ENCODE results near the gene NDFIP2.

The NDFIP2 gene

DNA sequence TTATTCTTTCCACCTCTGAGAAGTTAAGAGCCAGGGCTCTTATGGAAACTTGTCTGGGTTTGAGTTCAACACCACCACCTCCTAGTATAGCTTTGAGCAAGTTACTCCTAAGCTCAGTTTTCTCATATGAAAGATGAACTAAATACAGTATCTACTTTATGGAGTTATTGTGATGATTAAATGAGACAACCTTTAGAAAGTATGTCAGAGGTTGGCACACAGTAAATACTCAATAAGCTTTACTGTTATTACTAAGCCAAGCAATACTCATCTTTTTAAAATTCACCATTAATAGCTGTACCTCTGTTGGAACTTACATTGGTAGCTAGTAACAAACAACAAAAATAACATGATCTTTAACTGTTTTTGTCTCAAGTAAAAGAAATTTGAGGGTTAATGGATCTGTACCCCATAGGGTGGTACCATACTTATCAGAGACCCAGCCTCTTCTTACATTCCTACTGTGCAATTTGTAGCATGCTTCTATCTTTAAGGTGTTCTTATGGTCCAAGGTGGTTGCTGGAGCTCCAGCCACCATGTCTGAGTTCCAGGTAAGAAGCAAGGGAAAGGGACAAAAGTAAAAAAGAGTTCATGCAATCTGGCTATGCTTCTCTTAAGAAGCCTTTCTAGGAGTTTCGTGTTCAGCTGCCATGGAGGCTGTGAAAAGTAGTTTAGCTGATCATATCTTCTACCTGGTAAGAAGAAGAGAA, 24.1 kb upstream of the NDFIP2 start:
- Histone ChIP-seq H3K9me2 (replicated peaks; ENCODE audit: insufficient read depth, low read length) (no peaks in the 10 kb centered on the region), H2AFZ (ENCODE audit: low read depth, low read length, severe bottlenecking) (no peak overlapping the region), H3K4me2 (ENCODE audit: low read depth, low read length, poor library complexity, severe bottlenecking) (no peak overlapping the region), H3K36me3 (ENCODE audit: low read length) (no peaks in the 10 kb centered on the region), H3F3A (ENCODE audit: insufficient read depth) (no peaks in the 10 kb centered on the region), H3K27me3 (ENCODE audit: low read length) (no peaks in the 10 kb centered on the region), H3K9ac (ENCODE audit: low read length) (no peak overlapping the region), H3K4me3 (ENCODE audit: insufficient read depth, low read length, poor library complexity, severe bottlenecking) (no peak overlapping the region), H4K20me1 (ENCODE audit: low read depth, low read length) (no peaks in the 10 kb centered on the region), H3K9me3 (ENCODE audit: insufficient read depth, low read length) (no peaks in the 10 kb centered on the region), H3K27ac (ENCODE audit: low read depth, low read length) (no peak overlapping the region), H3K79me2 (ENCODE audit: insufficient read depth, low read length) (no peaks in the 10 kb centered on the region)
- no peak for TF ChIP-seq EZH2phosphoT487 (conservative IDR thresholded peaks at IDR 0.05; ENCODE audit: low read length)
- TF ChIP-seq, protein P1, sequence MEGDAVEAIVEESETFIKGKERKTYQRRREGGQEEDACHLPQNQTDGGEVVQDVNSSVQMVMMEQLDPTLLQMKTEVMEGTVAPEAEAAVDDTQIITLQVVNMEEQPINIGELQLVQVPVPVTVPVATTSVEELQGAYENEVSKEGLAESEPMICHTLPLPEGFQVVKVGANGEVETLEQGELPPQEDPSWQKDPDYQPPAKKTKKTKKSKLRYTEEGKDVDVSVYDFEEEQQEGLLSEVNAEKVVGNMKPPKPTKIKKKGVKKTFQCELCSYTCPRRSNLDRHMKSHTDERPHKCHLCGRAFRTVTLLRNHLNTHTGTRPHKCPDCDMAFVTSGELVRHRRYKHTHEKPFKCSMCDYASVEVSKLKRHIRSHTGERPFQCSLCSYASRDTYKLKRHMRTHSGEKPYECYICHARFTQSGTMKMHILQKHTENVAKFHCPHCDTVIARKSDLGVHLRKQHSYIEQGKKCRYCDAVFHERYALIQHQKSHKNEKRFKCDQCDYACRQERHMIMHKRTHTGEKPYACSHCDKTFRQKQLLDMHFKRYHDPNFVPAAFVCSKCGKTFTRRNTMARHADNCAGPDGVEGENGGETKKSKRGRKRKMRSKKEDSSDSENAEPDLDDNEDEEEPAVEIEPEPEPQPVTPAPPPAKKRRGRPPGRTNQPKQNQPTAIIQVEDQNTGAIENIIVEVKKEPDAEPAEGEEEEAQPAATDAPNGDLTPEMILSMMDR (IDR thresholded peaks at IDR 0.05; ENCODE audit: insufficient read depth, low read length, poor library complexity, severe bottlenecking) = no peak

DNA sequence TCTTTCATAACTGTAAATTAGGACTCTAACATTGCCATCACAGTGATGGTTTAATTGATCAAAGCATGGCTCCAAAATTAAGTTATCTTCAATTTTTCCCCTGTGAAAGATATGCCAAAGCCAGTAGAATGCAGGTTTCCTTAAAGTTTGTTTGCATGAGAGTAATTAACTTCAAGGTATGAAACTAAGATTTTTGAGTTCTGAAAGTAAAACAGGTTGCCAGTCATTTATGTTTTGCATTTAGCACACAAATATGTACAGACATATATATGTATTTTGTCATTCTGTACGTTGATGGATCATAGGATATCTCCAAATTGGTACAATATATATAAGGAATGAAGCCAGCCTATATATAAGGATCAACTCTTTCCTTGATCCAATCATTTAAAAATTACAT, 23.6 kb upstream of the NDFIP2 start:
- H3F3A ChIP-seq (ENCODE audit: insufficient read depth) = no peaks in the 10 kb centered on the region
- H3K9me2 ChIP-seq (replicated peaks; ENCODE audit: insufficient read depth, low read length) = no peaks in the 10 kb centered on the region
- no peaks in the 10 kb centered on the region for H3K79me2 ChIP-seq (ENCODE audit: insufficient read depth, low read length)
- no peaks in the 10 kb centered on the region for H4K20me1 ChIP-seq (ENCODE audit: low read depth, low read length)
- no peak overlapping the region for H2AFZ ChIP-seq (ENCODE audit: low read depth, low read length, severe bottlenecking)
- no peak overlapping the region for H3K27ac ChIP-seq (ENCODE audit: low read depth, low read length)
- TF ChIP-seq, protein P1 (IDR thresholded peaks at IDR 0.05; ENCODE audit: insufficient read depth, low read length, poor library complexity, severe bottlenecking) = no peak
- TF ChIP-seq EZH2phosphoT487 (conservative IDR thresholded peaks at IDR 0.05; ENCODE audit: low read length) = no peak
- no peak overlapping the region for H3K4me3 ChIP-seq (ENCODE audit: insufficient read depth, low read length, poor library complexity, severe bottlenecking)
- H3K4me2 ChIP-seq (ENCODE audit: low read depth, low read length, poor library complexity, severe bottlenecking) = no peak overlapping the region
- H3K9ac ChIP-seq (ENCODE audit: low read length) = no peak overlapping the region
- H3K9me3 ChIP-seq (ENCODE audit: insufficient read depth, low read length) = no peaks in the 10 kb centered on the region
- H3K36me3 ChIP-seq (ENCODE audit: low read length) = no peaks in the 10 kb centered on the region
- no peaks in the 10 kb centered on the region for H3K27me3 ChIP-seq (ENCODE audit: low read length)

DNA sequence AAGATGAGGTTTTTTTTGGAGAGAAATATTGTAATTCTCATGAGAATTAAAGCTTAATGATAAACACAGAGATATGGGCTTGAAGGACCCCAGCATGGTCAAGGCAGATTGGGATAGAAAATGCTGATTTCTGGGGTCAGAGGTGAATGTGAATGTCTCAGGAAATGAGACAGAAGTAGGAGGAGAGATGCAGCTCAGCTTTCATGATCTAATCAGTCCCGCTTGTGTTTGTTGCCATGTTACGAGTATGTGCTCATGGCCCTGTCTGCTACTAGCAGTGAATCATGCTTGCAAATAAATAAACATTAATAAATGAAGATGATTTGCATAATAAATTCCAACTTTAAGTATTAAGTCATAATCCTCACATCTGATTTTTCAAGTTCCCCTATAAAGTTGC, 23.0 kb upstream of the NDFIP2 start:
- Histone ChIP-seq H3K4me2 (ENCODE audit: low read depth, low read length, poor library complexity, severe bottlenecking) (no peak overlapping the region), H3K36me3 (ENCODE audit: low read length) (no peaks in the 10 kb centered on the region), H3K9me2 (replicated peaks; ENCODE audit: insufficient read depth, low read length) (no peaks in the 10 kb centered on the region), H3K79me2 (ENCODE audit: insufficient read depth, low read length) (no peaks in the 10 kb centered on the region), H3K4me3 (ENCODE audit: insufficient read depth, low read length, poor library complexity, severe bottlenecking) (no peak overlapping the region), H3F3A (ENCODE audit: insufficient read depth) (no peaks in the 10 kb centered on the region), H3K27me3 (ENCODE audit: low read length) (no peaks in the 10 kb centered on the region), H2AFZ (ENCODE audit: low read depth, low read length, severe bottlenecking) (no peak overlapping the region), H3K9me3 (ENCODE audit: insufficient read depth, low read length) (no peaks in the 10 kb centered on the region), H4K20me1 (ENCODE audit: low read depth, low read length) (no peaks in the 10 kb centered on the region), H3K27ac (ENCODE audit: low read depth, low read length) (no peak overlapping the region), H3K9ac (ENCODE audit: low read length) (no peak overlapping the region)
- TF ChIP-seq EZH2phosphoT487 (conservative IDR thresholded peaks at IDR 0.05; ENCODE audit: low read length) = no peak
- TF ChIP-seq, protein P1 (IDR thresholded peaks at IDR 0.05; ENCODE audit: insufficient read depth, low read length, poor library complexity, severe bottlenecking) = no peak
